Mammary epithelial cell (primary cell): ENCODE data around the gene BIRC2.

Experiments used
- CTCF ChIP-seq, 2 donors: IDR thresholded peaks in 1 of 2; conservative IDR thresholded peaks in 1 of 2; 2 replicates each; pipeline ENCODE4 v1.5.1; 2011 to 2012; ENCODE audit warnings: inconsistent platforms in 2 of 2, low read length in 2 of 2, mild to moderate bottlenecking in 2 of 2, control low read depth in 1 of 2, low read depth in 1 of 2; ENCODE audit not compliant: insufficient read depth in 1 of 2; ENCODE audit errors: extremely low read depth in 1 of 2
- EZH2 ChIP-seq: IDR thresholded peaks from 2 replicates; pipeline ENCODE4 v1.6.1; 2012; ENCODE audit warnings: low read length, inconsistent platforms, borderline replicate concordance

DNA sequence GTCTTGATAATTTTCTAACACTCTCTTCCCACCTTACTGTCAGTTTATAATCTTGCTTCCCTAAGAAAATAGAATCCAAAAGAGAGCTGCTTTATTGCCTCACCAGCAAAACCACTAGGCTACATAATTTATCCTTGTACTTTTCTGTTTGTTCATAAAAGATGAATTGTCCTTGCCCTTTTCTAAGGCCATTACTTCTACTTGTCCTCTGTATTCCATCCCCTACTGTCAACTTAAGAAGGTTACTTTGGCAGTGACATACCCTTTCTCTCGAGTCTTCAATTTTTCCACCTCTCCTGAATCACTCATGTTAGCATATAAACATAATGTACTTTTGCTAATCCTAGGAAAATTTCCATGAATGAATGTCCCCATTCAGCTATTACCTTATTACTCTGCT lies 18.0 kb downstream of the BIRC2 start:
- TF ChIP-seq CTCF (conservative IDR thresholded peaks at IDR 0.05 in 1 of 2, IDR thresholded peaks at IDR 0.05 in 1 of 2; ENCODE audit: extremely low read depth in 1 of 2, insufficient read depth in 1 of 2, low read depth in 1 of 2, low read length in 2 of 2) (no peak), EZH2 (no peak)
